Mesenchymal stem cell (in vitro differentiated cells and primary cell): ENCODE data around the gene FRYL.
"Not testable (repeated sequence)": the region's sequence is repeated elsewhere in the genome, so short reads cannot be mapped to it uniquely, and the experiment has no call there.

ENCODE experiments used
- DNase-seq: peaks from one replicate; pipeline ENCODE4 v3.0.0-alpha.2; 2013
- H2AFZ ChIP-seq: one replicate; pipeline ENCODE4 v1.6.1; 2013; ENCODE audit warnings: low read depth, mild to moderate bottlenecking, control low read depth, inconsistent platforms, low read length, moderate library complexity
- H2AK5ac ChIP-seq: 2 replicates; pipeline ENCODE4 v1.6.1; 2013; ENCODE audit warnings: low read length, moderate library complexity, mild to moderate bottlenecking, inconsistent platforms; ENCODE audit not compliant: severe bottlenecking
- H2BK120ac ChIP-seq: one replicate; pipeline ENCODE4 v1.6.1; 2013; ENCODE audit warnings: low read depth, mild to moderate bottlenecking, inconsistent platforms, low read length, moderate library complexity
- H2BK12ac ChIP-seq, 2 experiments: one replicate each; pipeline ENCODE4 v1.6.1; 2013; ENCODE audit warnings: inconsistent platforms in 2 of 2, low read length in 2 of 2, mild to moderate bottlenecking in 2 of 2, moderate library complexity in 2 of 2, control low read depth in 1 of 2
- H2BK15ac ChIP-seq: one replicate; pipeline ENCODE4 v1.6.1; 2013; ENCODE audit warnings: mild to moderate bottlenecking, low read depth, inconsistent platforms; ENCODE audit not compliant: poor library complexity, severe bottlenecking
- H2BK5ac ChIP-seq: 2 replicates; pipeline ENCODE4 v1.6.1; 2013; ENCODE audit warnings: low read depth, mild to moderate bottlenecking, low read length, control low read depth, inconsistent platforms; ENCODE audit not compliant: poor library complexity, severe bottlenecking
- H3K14ac ChIP-seq, 2 experiments: one replicate each; pipeline ENCODE4 v1.6.1; 2013; ENCODE audit warnings: inconsistent platforms in 2 of 2, low read length in 2 of 2, control low read depth in 1 of 2, mild to moderate bottlenecking in 1 of 2, moderate library complexity in 1 of 2
- H3K18ac ChIP-seq, 2 experiments: one replicate each; pipeline ENCODE4 v1.6.1; 2013; ENCODE audit warnings: inconsistent platforms in 2 of 2, low read length in 2 of 2, control low read depth in 1 of 2, low read depth in 1 of 2, mild to moderate bottlenecking in 1 of 2
- H3K23ac ChIP-seq, 2 experiments: one replicate each; pipeline ENCODE4 v1.6.1; 2013; ENCODE audit warnings: inconsistent platforms in 2 of 2, low read length in 2 of 2, mild to moderate bottlenecking in 2 of 2, moderate library complexity in 2 of 2, control low read depth in 1 of 2
- H3K27ac ChIP-seq: 2 replicates; pipeline ENCODE4 v1.5.1; 2013; ENCODE audit warnings: mild to moderate bottlenecking, moderate library complexity, low read length, control low read depth, inconsistent platforms; ENCODE audit not compliant: poor library complexity, severe bottlenecking
- H3K27me3 ChIP-seq, 2 experiments: 2 replicates each; pipeline versions ENCODE4 v1.6.1 to v1.7.0; 2013; ENCODE audit warnings: low read length in 2 of 2, mild to moderate bottlenecking in 2 of 2, moderate library complexity in 2 of 2, control low read depth in 1 of 2, inconsistent platforms in 1 of 2; ENCODE audit not compliant: control insufficient read depth in 1 of 2, insufficient read depth in 1 of 2
- H3K36me3 ChIP-seq, 2 experiments: 2 replicates each; pipeline versions ENCODE4 v1.6.1 to v1.7.0; 2013; ENCODE audit warnings: low read length in 2 of 2, control low read depth in 1 of 2, inconsistent platforms in 1 of 2, low read depth in 1 of 2, mild to moderate bottlenecking in 1 of 2; ENCODE audit not compliant: insufficient read depth in 2 of 2, control insufficient read depth in 1 of 2
- H3K4ac ChIP-seq, 2 experiments: one replicate each; pipeline ENCODE4 v1.6.1; 2013; ENCODE audit warnings: inconsistent platforms in 2 of 2, low read length in 2 of 2, mild to moderate bottlenecking in 2 of 2, moderate library complexity in 2 of 2, control low read depth in 1 of 2, low read depth in 1 of 2
- H3K4me1 ChIP-seq: 2 replicates; pipeline ENCODE4 v1.6.1; 2013; ENCODE audit warnings: low read depth, low read length, control low read depth; ENCODE audit not compliant: control insufficient read depth, insufficient read depth
- H3K4me2 ChIP-seq: 2 replicates; pipeline ENCODE4 v1.6.1; 2013; ENCODE audit warnings: low read length, mild to moderate bottlenecking, inconsistent platforms; ENCODE audit not compliant: poor library complexity, severe bottlenecking
- H3K4me3 ChIP-seq, 2 experiments: 2 replicates each; pipeline versions ENCODE4 v1.5.1 to v1.7.0; 2013; ENCODE audit warnings: low read length in 2 of 2, mild to moderate bottlenecking in 2 of 2, control low read depth in 1 of 2, low read depth in 1 of 2; ENCODE audit not compliant: insufficient read depth in 1 of 2
- H3K79me1 ChIP-seq: replicated peaks from 2 replicates; pipeline ENCODE4 v1.6.1; 2013; ENCODE audit warnings: mild to moderate bottlenecking, control low read depth, low read length, inconsistent platforms; ENCODE audit not compliant: poor library complexity, severe bottlenecking
- H3K9ac ChIP-seq: 2 replicates; pipeline ENCODE4 v1.7.0; 2013; ENCODE audit warnings: mild to moderate bottlenecking, low read length, moderate library complexity
- H3K9me3 ChIP-seq: 2 replicates; pipeline ENCODE4 v1.7.0; 2013; ENCODE audit warnings: mild to moderate bottlenecking, low read length; ENCODE audit not compliant: control insufficient read depth
- H4K8ac ChIP-seq: one replicate; pipeline ENCODE4 v1.6.1; 2013; ENCODE audit warnings: inconsistent platforms, mild to moderate bottlenecking, low read length, moderate library complexity
- H4K91ac ChIP-seq: one replicate; pipeline ENCODE4 v1.6.1; 2013; ENCODE audit warnings: mild to moderate bottlenecking, low read length, inconsistent platforms
- WGBS: methylation state at CpG from one replicate; pipeline ENCODE4 v1.1.7; 2013; ENCODE audit warnings: mixed read lengths; 5-methylcytosine and 5-hydroxymethylcytosine counted together

FRYL gene

DNA sequence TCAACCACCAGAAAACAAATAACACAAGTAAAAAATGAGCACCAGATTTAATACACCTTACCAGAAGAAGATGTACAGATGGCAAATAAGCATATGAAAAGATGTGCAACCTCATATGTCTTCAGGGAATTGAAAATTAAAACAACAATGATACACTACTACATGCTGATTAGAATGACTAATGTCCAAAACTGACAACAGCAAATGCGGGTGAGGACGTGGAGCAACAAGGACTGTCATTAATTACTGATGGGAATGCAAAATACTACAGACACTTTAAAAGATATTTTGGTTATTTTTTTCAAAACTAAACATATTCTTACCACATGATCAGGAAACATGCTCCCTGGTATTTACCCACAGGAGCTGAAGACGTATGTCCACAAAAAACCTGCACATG is 140.3 kb downstream of the FRYL start:
- 89% methylated on average over 3 of the region's 3 CpGs for WGBS

DNA sequence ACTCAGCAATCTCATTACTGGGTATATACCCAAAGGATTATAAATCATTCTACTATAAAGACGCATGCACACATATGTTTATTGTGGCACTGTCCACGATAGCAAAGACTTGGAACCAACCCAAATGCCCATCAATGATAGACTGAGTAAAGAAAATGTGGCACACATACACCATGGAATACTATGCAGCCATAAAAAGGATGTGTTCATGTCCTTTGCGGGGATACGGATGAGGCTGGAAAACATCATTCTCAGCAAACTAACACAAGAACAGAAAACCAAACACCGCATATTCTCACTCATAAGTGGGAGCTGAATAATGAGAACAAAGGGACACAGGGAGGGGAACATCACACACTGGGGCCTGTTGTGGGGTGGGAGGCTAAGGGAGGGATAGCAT is 141.5 kb downstream of the FRYL start:
- H3K4me1 ChIP-seq, H3K9ac ChIP-seq, H2BK120ac ChIP-seq, H3K27ac ChIP-seq, H3K23ac ChIP-seq, H2AK5ac ChIP-seq, H3K36me3 ChIP-seq, H3K9me3 ChIP-seq, H3K27me3 ChIP-seq, H4K8ac ChIP-seq, H2AFZ ChIP-seq, H3K4ac ChIP-seq, H3K4me2 ChIP-seq, DNase-seq, H2BK5ac ChIP-seq, H3K14ac ChIP-seq, H4K91ac ChIP-seq, H3K18ac ChIP-seq, H2BK15ac ChIP-seq, H3K4me3 ChIP-seq, H2BK12ac ChIP-seq, H3K79me1 ChIP-seq: not testable (repeated sequence)
- 94% methylated on average over 3 of the region's 5 CpGs for WGBS

More for the DNA sequence above, 140.3 kb downstream of the FRYL start:
- Histone ChIP-seq H3K27me3 (no peaks in the 10 kb centered on the region), H3K9ac (no peak overlapping the region), H2AK5ac (no peak overlapping the region), H3K4me2 (no peak overlapping the region), H2BK15ac (no peak overlapping the region), H4K91ac (no peak overlapping the region), H4K8ac (no peak overlapping the region), H3K18ac (no peak overlapping the region), H3K27ac (no peak overlapping the region), H3K79me1 (peaks cover 3% of the 10 kb centered on the region), H2BK120ac (no peak overlapping the region), H3K23ac (no peak overlapping the region), H3K4me1 (peaks cover 2% of the 10 kb centered on the region), H2BK5ac (no peak overlapping the region), H3K4ac (no peak overlapping the region), H3K14ac (no peak overlapping the region), H3K9me3 (no peaks in the 10 kb centered on the region), H3K4me3 (no peak overlapping the region), H2BK12ac (no peak overlapping the region), H3K36me3 (no peaks in the 10 kb centered on the region), H2AFZ (no peak overlapping the region)
- no peak for DNase-seq

DNA sequence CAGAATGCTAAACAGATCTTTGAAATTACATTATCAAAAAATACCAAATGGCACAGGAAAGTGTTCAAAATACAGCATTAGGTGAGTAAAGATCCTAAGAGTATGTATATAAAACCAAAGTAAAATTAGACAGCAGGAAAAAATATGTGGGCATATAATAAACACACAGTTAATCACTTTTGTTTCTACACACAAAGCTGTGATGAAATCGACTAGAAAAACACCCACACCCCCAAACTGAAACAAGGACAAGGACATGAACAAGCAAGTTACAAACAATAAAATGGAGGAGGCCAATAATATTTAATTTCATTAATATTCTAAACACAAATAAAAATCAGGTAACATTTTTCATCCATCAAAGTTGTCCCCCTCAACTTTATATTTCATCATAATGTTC is 143.2 kb downstream of the FRYL start:
- H3K23ac ChIP-seq, result no peak overlapping the region
- H3K4me2 ChIP-seq, result no peak overlapping the region
- H3K36me3 ChIP-seq, result peaks cover 0 to 3% of the 10 kb centered on the region in 2 experiments

DNA sequence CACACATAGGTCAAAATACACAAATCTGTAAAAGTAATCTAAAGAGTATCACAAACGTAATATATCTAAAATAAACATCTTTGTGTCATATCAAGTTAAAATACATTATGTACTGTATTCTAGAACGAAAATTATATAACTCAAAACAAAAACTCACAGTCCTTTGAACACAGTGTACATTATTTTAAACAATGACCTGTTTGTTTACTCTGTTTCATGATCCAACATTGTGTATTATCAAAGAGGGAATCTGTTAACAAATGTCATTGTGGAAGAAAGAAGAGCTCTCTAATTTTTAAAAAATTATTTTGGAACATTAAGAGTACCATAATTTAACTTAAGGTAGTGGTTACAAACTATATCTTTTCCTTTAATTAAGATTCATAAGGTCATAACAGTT is 144.1 kb downstream of the FRYL start:
- no peak overlapping the region for H3K18ac ChIP-seq
- H3K36me3 ChIP-seq, result peaks cover 0 to 3% of the 10 kb centered on the region in 2 experiments
- no peak overlapping the region for H4K91ac ChIP-seq
- no peak overlapping the region for H3K23ac ChIP-seq
- H3K4me3 ChIP-seq, result no peak overlapping the region
- no peak overlapping the region for H3K27ac ChIP-seq
- H2AK5ac ChIP-seq, result no peak overlapping the region
- DNase-seq, result no peak
- H3K79me1 ChIP-seq, result peaks cover 5% of the 10 kb centered on the region
- H2BK12ac ChIP-seq, result no peak overlapping the region
- no peak overlapping the region for H4K8ac ChIP-seq
- H3K27me3 ChIP-seq, result no peaks in the 10 kb centered on the region
- no peak overlapping the region for H3K4me2 ChIP-seq
- no peak overlapping the region for H3K14ac ChIP-seq
- H2BK120ac ChIP-seq, result no peak overlapping the region
- H2BK5ac ChIP-seq, result no peak overlapping the region
- WGBS, result no CpG with 5 or more reads among the region's 2 CpGs
- no peak overlapping the region for H3K4ac ChIP-seq
- no peak overlapping the region for H2BK15ac ChIP-seq
- H2AFZ ChIP-seq, result no peak overlapping the region
- no peak overlapping the region for H3K9ac ChIP-seq
- H3K4me1 ChIP-seq, result peaks cover 2% of the 10 kb centered on the region
- no peaks in the 10 kb centered on the region for H3K9me3 ChIP-seq

More for the DNA sequence above, 143.2 kb downstream of the FRYL start:
- H2BK5ac ChIP-seq, result no peak overlapping the region
- H3K4me1 ChIP-seq, result peaks cover 2% of the 10 kb centered on the region
- H4K91ac ChIP-seq, result no peak overlapping the region
- H3K4ac ChIP-seq, result no peak overlapping the region
- H3K14ac ChIP-seq, result no peak overlapping the region
- no peak overlapping the region for H2AK5ac ChIP-seq
- DNase-seq, result no peak
- no peak overlapping the region for H3K18ac ChIP-seq
- H3K27me3 ChIP-seq, result no peaks in the 10 kb centered on the region
- H3K27ac ChIP-seq, result no peak overlapping the region
- H3K79me1 ChIP-seq, result peaks cover 3% of the 10 kb centered on the region
- H3K4me3 ChIP-seq, result no peak overlapping the region
- H2AFZ ChIP-seq, result no peak overlapping the region
- no CpG with 5 or more reads among the region's 1 CpG for WGBS
- no peaks in the 10 kb centered on the region for H3K9me3 ChIP-seq
- H4K8ac ChIP-seq, result no peak overlapping the region
- H2BK15ac ChIP-seq, result no peak overlapping the region
- H3K9ac ChIP-seq, result no peak overlapping the region
- H2BK12ac ChIP-seq, result no peak overlapping the region
- no peak overlapping the region for H2BK120ac ChIP-seq
